ENCODE results near the gene UBE2D1.

DNA sequence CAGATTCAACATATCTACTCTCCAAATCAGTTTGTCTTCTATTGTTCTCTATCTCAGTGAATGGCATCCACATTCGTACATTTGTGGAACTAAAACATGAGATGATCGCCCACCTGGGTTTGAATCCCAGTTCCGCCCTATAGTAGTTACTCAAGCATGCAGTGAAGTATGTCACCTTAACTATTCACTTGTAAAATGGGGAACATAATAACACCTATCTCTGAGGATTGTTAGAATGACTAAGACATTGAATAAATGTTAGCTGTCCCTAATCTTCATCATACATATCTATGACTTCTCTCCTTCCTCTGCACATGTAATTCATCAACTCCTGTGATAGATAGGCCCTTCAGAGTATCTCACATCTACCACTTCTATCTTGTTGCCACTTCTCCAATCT is 24.7 kb downstream of the UBE2D1 start:
- TF ChIP-seq GATA3 (IDR thresholded peaks at IDR 0.05; ENCODE audit: low read depth, low read length): no peak
- TF ChIP-seq GATA2 (IDR thresholded peaks at IDR 0.05; ENCODE audit: low read depth, low read length): no peak
